ENCODE measurements around the gene ETHE1.
"Not testable (repeated sequence)": the region's sequence is repeated elsewhere in the genome, so short reads cannot be mapped to it uniquely, and the experiment has no call there.

The ETHE1 gene

DNA sequence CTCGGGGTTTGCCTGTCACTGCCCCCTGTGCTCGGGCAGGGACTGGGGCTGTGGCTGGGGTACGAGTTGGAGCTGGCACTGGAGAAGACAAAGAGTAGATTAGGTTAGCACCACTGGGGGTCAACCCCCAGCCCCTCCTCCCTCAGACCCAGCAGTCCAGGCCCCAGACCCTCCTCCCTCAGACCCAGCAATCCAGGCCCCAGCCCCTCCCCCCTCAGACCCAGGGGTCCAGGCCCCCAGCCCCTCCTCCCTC is 25.1 kb upstream of the ETHE1 start:
- DNase-seq (ENCODE audit: low spot score): no peak

DNA sequence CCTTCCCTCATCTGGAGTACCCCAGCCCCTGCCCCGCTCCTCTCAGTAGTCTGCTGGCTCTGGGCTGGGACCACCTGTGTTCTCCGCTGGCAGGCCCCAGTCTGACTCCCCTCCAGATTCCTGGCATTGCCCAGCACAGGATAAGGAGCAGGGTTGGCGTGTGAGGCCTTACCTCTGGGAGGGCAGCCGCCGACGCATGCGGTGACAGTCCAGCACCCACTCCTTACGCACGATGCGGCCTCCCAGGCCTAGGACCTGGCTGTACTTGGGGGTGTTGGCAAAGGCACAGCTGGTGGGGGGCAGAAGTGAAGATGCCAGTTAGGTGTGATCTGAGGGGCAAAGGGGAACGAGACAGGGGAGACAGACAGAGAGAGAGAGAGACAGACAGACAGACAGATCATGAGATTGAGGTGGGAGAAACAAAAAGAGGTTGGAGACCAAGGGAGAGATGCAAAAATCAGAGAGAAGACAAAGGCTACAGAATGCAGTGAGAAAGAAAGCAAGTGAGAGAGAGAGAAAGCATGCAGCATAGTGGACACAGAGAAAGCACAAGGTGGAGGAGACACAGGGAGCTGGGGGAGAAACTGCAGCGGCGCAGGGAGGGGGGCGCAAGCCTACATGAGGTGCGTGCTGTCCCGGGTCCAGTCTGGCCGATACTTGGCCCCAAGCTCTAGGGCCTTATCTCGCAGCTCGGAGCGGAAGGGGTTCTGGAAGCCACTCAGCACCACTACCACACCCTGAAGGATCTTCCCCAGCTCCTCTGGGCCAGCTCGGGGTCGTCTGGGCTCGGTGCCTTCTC is 24.6 kb upstream of the ETHE1 start:
- DNase-seq (ENCODE audit: low spot score): no peak

DNA sequence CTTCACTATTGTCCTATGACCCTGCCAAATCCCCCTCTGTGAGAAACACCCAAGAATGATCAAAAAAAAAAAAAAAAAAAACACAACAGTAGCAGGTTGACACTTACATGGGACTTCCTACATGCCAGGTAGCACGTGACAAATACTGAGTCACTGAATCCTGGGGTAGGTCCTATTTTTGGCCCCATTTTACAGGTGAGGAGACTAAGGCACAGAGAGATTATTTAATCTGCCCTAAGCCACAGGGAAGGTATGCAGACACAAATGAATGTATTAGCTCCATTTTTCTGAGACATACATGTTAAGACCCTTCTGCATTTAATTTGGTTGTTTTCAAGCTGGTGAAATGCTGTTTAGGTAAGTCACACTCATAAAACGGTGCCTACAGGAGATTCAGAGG is 21.7 kb upstream of the ETHE1 start:
- no peak for DNase-seq (ENCODE audit: low spot score)

DNA sequence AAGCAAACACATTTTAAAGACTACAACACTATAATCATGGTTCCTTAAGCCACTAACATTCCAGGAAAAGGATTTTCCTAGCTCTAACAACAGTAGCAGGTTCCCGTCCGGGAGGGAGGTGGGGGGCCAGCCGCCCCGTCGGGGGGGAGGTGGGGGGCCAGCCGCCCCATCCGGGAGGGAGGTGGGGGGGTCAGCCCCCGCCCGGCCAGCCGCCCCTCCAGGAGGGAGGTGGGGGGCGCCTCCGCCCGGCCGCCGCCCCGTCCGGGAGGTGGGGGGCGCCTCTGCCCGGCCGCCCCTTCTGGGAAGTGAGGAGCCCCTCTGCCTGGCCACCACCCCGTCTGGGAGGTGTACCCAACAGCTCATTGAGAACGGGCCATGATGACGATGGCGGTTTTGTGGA is 20.9 kb upstream of the ETHE1 start:
- DNase-seq (ENCODE audit: low spot score): not testable (repeated sequence)

DNA sequence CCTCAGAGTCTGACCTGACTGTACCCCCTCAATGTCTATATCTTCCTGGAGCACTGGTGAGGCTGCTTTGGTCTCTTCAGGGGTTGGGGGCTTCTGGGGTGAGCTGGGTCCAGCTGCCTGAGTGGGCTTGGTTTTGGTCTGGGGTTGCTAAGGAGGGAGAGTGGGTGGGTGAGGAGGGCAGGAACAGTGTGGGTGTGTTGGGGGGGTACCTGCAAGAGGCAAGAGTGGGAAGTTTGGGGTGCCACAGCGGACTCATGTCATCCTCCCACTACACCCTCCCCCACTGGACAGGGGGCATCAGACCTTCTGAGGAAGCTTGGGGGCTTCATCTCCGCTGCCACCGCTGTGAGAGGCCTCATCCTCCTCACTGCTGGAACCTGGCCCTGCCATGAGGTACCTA is 19.6 kb upstream of the ETHE1 start:
- DNase-seq (ENCODE audit: low spot score): no peak

DNA sequence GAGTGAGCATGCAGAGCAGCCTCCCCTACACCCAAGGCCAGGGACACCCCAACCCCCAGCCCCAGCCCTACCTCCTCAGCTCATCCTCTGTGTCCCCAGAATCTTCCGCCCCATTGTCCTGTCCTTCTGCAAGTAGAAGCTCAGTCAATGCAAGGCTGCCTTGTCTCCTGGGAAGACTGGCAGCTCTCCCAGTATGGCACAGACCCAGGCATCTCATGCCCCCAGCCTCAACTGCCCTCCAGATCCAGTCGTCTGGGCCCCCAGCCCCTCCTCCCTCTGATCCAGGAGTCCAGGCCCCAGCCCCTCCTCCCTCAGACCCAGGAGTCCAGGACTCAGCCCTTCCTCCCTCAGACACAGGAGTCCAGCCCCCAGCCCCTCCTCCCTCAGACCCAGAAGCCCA is 19.0 kb upstream of the ETHE1 start:
- peak; percentile 39 for DNase-seq (ENCODE audit: low spot score)

- DNase-seq (ENCODE audit: low spot score): no peak
Measured at GRCh38 chr19:43545276-43545675, 18.3 kb upstream of the ETHE1 start.

DNA sequence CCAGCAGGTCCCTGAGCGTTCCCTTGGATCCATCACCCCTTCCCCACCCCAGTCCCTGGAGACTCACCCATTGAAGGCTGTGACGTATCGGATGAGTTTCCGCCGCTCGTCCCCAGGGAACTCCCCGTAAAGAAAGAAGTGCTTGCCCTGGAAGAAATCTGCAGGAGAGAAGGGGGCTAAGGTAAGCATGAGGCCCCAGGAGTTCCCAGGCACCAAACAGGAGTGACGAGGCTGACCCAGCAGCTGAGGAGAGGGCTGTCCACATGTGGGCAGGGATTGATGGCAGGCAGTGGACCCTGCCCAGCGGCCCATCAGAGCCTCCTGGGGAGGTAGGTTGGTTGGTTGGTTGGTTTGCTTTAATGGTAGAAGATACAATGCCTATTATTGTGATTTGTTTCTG is 17.1 kb upstream of the ETHE1 start:
- no peak for DNase-seq (ENCODE audit: low spot score)

DNA sequence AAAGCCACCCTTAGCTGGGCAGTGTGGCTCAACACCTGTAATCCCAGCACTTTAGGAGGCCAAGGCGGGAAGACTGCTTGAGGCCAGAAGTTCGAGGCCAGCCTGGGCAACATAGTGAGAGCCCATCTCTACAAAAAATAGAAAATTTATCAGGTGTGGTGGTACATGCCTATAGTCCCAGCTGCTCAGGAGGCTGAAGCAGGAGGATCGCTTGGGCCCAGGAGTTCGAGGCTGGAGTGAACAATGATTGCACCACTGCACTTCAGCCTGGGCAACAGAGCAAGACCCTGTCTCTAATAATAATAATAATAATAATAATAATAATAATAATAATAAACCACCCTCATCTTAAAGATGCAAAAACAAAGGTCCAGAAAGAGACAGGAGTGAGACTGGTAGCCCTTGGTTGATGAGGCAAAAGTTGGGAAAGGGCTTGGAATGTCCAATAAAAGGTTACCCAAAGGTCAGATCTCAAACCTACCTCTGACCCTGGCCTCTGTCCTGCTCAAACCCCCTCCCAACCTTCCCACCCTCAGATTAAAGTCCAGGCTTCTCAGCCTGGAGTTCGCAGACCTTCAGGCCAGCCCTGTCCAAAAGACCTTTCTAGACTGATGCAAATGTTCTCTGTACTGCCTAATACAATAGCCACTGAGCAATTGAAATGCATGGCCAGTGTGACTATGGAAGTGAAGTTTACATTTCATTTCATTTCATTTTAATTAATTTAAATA is 15.1 kb upstream of the ETHE1 start:
- DNase-seq (ENCODE audit: low spot score): no peak

DNA sequence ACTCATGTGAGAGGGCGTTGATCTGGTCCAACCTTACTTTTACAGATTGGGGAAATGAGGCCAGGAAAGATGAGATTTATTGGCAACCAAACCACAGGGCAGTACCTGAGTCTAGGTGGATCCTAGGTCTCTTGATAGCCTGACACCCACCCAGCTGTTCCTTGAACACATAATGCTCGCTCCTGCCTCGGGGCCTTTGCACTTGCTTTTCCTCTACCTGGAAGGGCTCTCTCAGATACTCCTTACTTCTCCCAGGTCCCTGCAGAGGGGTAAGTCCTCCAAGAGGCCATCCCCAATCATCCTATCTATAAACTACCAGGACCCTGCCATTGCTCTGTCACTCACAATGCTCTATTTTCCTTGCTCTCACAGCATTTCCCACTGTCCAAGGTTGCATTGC is 13.4 kb upstream of the ETHE1 start:
- DNase-seq (ENCODE audit: low spot score): no peak

- DNase-seq (ENCODE audit: low spot score): no peak
Measured at GRCh38 chr19:43538922-43539321, 11.9 kb upstream of the ETHE1 start.

- peak; percentile 85 for DNase-seq (ENCODE audit: low spot score)
Measured at GRCh38 chr19:43534816-43535761, 8.1 kb upstream of the ETHE1 start.

- DNase-seq (ENCODE audit: low spot score): no peak
Measured at GRCh38 chr19:43534305-43534815, 7.4 kb upstream of the ETHE1 start.

- peak; percentile 97 for DNase-seq (ENCODE audit: low spot score)
Measured at GRCh38 chr19:43533546-43534304, 6.7 kb upstream of the ETHE1 start.

DNA sequence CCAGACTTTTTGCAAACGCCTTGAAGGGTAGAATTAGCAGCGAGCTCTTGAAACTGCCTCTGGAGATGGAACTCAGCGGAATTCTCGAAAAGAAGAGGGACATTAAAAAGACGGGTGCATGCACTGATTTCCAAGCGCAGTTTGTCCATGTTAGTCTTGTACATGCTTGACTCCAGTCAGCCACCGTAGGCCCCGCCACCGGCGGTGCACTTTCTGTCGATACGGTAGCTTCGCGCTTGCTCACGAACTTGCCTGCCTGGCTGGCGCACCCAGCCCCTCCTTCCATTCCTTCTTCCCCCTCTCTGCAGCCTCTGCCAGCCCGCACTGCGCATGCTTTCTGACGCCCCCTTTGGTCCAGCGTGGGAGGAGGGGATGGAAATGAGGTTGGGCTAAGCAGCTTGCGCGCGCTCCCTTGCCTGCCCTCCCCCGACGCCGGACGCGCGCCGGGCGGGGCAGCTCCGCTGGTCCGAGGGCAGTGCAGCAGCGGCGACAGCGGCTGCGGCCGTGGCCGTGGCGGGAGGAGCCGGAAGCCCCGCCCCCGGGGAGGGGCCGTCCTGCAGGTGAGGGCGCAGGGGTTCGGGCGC is 6.1 kb upstream of the ETHE1 start, which contains the start of gene ZNF575:
Gene ZNF575, plus strand, starts transcription at position 227 of the 584 bp plus-strand sequence. CDS start 1,235 bp downstream, outside the sequence.
- peak; percentile 97 for DNase-seq (ENCODE audit: low spot score)

GRCh38 chr19:43532571-43532961 is 5.6 kb upstream of the ETHE1 start:
- DNase-seq (ENCODE audit: low spot score): peak; percentile 60

GRCh38 chr19:43527860-43528622 is 1.0 kb upstream of the ETHE1 start:
- no peak for DNase-seq (ENCODE audit: low spot score)

DNA sequence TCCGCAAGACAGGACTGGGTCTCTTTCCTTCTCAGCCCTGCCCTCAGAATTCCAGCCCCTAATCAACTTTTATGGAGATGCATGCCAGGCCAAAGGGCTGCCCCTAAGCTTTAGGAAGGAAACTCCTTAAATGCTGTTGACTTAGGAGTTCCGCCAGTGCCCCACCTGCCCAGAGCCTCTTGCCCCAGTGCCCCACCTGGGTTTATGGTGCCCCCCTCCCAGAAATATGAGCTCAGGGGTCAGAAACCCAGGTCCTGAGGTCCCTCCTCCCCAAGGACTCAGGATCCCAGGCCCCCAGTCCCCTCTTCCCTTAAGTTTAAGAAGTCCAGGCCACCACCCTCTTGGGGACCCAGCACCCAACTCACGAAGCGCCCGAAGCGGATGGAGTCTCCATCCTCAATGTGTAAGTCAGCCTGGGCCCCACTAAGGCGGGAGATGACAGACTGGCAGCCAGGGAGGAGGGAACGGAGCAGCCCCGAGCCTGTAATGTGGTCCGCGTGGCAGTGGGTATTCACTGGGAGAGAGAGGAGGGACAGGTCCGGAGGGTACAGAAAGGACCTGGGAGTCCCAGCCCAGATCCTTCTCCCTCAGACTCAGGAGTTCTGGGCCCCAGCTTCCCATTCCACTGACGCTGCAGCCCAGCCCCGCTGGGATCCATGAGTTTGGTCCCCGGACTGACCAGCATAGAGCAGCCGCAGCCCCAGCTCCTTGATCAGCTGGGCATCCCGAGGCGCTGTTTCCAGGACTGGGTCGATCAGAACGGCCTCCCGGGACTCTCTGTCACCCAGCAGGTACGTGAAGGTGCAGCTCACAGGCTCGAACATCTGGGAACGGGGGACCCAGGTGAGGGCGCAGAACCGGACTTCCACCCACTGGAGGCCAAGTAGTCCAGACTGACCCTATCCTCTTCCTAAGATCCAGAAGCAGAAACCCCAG is 897 bp downstream of the ETHE1 start:
- DNase-seq (ENCODE audit: low spot score): no peak

Data from Ammon's horn (tissue), 1 donor.